CD1c-positive myeloid dendritic cell (primary cell): ENCODE data around the gene POC5.

Experiments used
- DNase-seq: peaks from one replicate; pipeline ENCODE4 v3.0.0-alpha.2; 2016; ENCODE audit errors: extremely low spot score

POC5 gene

DNA sequence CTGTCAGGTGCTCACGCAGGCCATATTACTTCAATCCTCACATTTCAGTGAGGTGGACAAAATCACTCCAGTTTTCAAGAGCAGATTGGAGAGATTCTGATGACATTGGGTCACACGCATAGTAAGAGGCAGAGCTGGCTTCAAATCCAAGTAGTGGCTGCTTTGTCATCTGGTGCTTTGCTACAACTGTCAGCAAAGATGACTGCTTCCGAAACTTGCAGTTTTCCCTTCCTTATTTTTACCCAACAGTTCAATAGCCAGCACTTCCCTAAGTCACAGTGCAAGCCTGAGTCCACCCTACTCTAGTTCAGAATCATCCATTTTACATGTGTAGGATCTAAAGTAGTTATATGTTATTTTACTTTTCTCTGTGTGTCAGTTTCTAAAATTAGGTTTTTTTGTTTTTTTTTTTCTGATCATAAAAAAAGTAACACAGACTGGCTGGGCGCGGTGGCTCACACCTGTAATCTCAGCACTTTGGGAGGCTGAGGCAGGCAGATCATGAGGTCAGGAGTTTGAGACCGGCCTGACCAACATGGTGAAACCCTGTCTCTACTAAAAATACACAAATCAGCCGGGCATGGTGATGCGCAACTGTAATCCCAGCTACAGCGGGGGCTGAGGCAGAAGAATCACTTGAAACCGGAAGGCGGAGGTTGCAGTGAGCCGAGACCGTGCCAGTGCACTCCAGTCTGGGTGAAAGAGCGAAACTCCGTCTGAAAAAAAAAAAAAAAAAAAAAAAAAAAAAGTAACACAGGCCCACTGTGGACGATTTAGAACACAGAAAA, 56.4 kb downstream of the POC5 start:
- DNase-seq, result peak; percentile 77

DNA sequence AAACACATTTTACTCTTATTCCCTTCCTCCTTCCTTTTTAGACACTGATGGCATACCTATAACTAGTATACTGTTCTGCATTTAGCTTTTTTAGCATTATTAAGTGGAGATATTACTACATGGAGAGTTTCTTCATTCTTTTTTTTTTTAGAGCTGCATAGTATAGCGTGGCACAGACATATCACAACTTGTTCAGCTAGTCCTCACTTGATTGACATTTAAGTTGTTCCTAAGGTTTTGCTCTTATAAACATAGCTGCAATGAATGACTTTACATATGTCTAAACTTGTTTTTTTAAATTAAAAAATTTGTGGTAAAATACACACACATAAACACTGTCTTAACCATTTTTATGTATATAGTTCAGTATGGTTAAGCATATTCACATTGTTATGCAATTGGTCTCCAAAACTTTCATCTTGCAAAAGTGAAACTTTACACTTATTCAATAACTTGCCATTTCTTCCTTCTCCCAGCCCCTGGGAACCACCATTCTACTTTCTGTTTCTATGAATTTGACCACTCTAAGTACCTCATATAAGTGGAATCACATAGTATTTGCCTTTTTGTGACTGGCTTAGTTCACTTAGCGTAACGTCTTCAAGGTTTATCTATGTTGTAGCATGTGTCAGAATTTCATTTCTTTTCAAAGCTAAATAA, 57.3 kb downstream of the POC5 start:
- peak; percentile 18 for DNase-seq

DNA sequence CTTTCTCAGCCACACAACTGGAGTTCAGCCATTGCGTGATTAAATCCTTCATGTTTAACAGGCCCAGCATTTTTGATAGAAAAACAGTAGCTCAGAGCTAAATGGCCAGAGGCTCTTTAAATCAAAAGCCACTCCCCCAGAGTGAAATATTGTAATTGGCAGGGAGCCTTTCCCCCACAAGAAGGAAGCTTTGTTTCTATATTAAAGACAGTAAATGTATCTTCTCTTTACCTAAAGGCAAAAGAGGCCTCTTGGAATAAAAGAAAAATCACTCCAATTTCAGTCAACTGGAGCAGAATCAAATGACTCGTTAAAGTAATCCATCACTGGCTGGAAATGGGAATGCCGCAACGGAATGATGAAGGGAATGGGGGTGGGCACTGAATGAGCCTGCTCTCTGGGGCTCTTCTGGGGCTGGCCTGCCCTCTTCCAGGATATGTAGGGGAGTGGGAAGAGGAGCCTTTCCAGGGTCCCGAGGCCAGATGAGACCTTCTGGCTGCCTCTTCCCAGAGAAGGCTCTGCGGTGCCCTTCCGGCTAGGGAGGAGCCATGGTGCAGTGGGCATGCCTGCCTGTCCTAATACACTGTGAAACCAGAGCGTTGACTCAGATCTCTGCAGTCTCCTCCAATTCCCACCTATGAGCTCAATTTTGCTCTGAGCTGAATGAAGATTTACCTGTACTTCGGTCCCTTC, 60.8 kb downstream of the POC5 start:
- DNase-seq, result no peak

DNA sequence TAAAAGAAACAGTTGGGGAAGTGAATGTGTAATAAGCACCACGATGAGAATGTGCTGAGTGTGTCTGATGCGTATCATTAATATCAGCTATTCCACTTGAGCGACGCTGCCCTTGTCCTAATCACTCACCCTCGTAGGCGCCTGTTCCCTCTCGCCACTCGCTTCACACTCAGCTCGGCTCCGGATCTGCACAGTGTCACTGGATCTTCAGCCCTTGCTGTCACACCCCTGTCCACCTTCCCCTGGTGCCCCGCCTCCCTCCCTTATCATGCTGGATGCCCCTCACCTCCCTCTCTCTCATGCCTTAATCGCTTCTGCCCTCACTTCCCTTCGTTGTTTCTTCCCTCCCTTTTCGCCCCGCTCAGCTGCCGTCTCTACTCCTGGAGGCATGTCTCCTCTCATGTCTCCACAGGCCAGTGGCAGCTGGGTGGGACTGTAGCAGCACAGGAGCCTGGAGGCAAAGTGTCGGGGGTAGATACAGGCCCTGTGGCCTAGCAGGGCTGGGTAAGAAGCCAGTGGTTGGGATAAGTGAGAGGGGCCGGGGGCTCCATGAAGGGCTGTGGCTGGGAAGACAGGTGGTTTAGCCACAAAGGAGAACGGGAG, 62.4 kb downstream of the POC5 start:
- no peak for DNase-seq

DNA sequence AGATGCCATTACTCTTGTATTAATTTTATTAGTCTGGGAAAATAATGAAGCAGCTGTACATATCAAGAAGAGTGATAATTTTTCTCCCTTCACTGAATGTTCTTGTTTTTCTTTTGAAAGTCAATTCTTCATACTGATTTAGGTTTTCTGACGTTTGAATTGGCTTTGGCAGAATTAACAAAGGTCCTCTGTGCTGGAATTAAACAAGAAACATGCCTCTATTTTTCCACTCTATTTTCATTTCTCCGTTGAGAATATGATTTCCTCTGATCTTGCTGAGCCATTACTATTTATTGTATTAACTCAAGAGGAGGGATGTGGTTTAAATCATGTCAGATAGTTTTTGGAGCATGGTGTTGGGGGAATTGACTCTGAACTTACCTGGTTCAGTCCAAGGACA, 63.7 kb downstream of the POC5 start:
- no peak for DNase-seq

DNA sequence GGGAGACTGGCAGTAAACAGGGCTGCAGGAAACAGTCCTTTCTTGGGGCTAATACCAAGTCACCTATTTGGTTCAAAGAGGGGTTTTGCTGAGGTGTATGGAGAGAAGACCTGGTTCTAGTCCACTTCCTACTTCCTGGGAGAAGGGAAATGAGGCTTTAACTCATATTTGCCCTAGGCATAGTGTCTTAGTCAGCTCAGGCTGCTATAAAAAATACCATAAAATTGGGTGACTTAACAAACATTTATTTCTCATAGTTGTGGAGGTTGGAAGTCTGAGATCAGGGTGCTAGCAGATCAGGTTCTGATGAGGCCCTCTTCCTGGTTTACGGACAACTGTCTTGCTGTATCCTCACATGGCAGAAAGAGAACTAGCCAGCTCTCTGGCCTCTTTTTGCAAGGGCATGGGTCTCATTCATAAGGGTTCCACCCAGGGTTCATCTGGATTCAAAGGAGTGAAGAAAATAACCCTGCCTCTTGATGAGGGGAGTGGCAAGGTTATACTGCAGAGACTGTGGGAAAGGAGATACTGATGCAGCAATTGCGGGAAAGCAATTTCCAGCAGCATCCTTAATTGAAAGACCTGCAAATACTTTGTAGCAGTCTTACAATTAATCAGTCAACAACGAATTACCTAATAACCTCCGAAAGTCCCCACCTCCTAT, 65.5 kb downstream of the POC5 start:
- DNase-seq, result no peak

DNA sequence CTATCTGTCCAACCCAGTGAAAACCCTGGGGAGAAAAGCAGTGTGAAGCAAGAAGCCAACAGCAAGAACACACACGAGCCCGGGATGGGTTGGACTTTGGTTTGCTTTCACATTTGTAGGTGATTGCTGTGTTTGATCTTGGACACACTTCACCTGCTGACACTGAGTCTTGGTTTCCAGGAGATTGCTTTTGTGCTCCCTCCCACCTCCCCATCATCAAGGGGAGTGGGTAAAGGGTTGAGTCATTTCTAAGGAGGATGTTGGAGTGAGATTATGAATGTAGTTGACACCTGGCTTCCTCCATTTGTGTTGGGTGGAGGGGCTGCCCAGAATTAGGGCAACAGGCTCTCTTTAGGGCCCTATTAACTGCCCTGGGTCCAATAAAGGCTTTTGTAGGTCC, 68.5 kb downstream of the POC5 start:
- DNase-seq, result no peak

DNA sequence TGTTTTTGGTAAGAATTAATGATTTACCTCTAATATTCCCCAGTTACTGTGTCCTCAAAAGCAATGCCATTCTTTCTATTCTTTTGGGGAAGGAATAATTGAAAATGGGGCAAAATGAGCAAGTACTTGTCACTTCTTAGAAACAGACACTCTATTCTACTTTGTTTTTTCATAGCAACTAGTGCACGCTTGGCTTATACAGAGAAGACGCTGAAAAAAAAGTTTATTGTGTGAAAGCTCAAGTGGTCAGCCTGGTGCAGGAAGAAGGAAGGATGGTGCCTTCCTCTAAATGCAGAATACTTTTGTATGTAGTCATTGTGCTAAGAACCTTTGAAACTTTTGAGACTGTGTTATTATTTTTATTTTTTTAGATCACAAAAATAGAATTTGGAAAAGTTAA, 76.4 kb downstream of the POC5 start:
- no peak for DNase-seq

DNA sequence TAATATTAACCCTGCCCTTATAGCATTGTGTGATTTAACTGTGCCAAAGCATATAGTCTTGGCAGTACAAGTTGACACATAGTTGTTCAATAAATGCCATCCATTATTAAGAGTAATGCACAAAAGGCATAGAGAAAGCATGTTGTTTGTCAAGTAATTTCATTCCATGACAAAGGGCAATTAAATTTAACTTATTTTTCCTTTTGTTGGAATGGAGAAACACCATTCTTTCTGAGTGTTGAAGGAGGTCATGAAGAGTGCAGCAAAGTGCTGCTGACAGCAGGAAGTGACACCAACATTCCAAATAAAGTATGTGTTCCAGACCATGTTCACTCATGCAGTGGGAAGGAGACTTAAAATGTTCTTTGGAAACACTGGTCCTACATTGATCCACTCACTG, 76.8 kb downstream of the POC5 start:
- DNase-seq, result no peak

DNA sequence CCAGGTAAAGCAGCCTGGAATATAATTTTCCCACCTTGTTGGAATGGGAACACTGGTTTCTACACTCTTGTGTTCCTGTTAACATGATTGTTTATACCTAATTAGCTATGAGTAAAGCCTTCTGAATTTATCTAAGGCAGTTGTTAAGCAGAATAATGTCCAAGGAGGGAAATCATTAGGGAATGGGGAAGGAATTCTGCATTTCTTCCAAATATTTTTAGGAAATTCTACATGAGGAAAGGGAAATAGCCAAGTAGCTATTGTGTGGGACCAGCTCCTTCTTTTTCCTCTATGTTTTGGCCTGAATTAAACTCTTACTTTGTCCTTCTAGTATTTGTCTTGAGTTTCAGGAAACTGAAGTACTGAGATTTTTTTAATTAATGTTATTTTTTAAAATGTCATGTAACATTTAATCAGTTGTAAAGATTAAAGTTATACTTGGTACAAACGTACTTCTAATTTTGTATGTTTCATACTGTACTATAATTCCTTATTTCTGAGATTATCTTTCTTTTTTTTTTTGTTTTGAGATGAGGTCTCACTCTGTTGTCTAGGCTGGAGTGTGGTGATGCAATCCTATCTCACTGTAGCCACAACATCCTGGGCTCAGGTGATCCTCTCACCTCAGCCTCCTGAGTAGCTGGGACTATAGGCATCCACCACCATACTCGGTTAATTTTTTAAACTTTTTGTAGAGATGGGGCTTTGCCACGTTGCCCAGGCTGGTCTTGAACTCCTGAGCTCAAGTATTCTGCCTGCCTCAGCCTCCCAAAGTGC, 77.5 kb downstream of the POC5 start:
- no peak for DNase-seq

DNA sequence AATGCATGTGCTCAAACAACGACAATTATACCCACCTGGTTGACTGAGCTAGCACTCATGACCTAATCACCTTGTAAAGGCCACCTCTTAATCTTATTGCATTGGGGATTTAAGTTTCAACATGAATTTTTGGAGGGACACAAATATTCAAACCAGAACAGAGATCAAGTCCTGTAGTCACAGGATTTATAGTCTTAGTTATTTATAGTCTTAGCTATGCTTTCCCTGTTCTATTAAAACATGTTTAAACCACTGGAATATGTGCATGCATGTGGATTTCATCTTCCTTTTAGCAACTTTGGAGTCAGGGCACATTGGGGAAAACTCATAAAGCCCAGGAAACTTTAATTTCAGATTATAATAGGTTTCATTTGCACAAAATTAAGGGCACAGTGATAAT, 79.3 kb downstream of the POC5 start:
- no peak for DNase-seq

DNA sequence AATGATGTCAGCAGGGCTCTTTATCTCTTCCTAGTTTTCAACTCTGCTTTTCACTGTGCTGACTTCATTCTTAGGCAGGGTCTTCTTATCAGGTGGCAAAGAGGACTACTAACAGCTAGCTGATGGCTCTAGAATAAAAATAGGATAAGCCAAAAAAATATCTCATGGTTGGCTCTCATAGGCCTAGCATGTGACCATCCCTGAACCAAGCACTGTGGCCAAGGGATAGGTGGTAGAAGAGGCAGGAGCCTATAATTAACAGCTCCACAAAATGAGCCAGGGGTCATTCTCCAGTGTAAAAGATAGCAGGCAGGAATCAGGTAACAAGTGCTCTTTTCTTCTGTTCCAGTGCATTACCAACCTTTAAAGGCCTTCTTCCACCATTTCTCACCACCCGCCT, 84.9 kb downstream of the POC5 start:
- DNase-seq, result no peak

DNA sequence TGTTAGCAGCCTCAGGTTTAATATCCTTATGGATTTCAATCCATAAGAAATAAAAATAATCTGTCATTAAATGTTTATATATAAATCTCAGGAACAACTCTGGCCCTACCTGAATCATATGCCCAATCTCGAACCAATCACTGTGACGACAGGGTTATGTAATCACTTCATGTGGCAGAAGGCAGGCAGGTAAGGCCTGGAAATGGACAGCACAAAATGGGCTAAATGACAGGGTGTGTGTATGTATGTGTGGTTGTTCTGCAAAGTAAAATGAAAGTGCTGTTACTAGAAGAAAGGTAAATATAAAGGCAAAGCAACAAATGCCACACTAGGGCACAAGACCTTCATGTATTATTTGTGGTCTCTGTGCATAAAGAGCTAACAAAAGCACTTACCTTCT, 86.4 kb downstream of the POC5 start:
- no peak for DNase-seq

DNA sequence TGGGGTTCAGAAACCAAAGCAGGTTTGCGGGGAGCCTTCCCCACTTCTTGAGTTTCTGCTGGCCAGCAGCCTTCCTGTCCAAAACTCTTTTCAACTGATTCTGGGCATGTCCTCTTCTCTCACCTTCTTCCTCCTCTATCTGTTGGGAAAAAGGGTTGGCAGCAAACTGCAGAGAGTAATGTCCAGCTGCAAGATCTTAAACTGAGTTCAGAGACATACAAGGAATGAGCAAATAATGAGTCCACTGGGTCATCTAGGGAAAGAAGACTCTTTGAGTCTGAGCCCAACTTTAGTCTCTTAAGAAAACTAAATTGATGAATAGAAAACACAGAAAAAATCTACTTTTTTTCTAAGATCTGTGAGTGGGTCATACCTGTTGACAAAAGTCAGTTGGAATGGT, 89.4 kb downstream of the POC5 start:
- DNase-seq, result no peak

DNA sequence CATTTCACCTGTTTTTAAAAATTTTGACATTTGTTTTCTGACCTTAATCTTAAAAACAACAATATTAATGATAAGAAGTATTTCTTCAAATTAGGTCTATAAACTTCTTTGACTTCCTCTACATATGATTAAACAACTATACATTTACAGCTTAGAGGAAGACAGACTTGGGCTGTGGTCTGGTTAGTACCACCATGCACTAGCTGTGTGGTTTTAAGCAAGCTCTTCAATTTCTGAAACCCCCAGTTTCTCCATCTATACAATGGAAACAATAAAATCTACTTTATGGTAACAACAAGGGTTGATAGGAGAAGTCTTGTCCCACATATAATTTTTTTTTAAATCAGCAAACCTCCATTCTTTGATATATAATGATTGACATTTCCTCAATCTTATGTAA, 90.3 kb downstream of the POC5 start:
- no peak for DNase-seq
